IPS-NIHi7 (cell line): ENCODE measurements around the gene CLIP1.

Experiments
- DNase-seq: peaks from one replicate; pipeline ENCODE4 v3.0.0; 2012; ENCODE audit warnings: mixed read lengths; ENCODE audit errors: extremely low spot score

The CLIP1 gene

DNA sequence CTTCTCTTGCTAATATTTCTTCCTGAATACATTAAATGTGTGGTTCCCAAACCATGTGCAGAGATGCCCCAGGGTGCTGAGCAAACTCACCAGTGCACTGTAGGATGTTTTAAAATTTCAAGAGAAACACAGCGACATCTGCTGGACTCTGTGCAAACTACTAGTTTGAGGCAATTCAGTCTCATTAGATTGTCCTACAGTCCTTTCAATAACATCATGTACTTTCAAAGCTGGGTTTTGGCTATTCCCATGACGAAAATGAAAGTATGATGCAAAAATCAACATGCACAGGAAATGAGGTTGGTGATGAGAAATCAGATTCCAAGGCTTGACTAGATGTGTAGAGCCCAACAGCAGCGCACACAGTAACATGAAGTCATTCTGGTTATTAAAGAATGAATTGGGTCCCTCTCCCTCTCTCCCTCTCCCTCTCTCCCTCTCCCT lies 66.3 kb downstream of the CLIP1 start:
- DNase-seq: peak; percentile 46

DNA sequence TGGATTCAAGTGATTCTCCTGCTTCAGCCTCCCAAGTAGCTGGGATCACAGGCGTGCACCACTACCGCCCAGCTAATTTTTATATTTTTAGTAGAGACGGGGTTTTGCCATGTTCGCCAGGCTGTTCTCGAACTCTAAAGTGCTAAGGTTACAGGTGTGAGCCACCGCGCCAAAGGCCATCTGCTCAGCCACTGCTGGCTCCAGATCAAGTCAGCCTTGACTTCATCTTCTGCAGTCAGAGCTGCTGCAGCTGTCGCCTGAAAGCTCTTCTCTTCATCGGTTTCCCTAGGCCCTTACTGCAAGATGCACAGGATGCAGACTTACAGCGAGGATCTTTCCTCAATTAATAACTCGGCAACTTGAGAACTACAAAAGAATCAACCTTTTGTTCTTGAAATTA lies 66.8 kb downstream of the CLIP1 start:
- no peak for DNase-seq

DNA sequence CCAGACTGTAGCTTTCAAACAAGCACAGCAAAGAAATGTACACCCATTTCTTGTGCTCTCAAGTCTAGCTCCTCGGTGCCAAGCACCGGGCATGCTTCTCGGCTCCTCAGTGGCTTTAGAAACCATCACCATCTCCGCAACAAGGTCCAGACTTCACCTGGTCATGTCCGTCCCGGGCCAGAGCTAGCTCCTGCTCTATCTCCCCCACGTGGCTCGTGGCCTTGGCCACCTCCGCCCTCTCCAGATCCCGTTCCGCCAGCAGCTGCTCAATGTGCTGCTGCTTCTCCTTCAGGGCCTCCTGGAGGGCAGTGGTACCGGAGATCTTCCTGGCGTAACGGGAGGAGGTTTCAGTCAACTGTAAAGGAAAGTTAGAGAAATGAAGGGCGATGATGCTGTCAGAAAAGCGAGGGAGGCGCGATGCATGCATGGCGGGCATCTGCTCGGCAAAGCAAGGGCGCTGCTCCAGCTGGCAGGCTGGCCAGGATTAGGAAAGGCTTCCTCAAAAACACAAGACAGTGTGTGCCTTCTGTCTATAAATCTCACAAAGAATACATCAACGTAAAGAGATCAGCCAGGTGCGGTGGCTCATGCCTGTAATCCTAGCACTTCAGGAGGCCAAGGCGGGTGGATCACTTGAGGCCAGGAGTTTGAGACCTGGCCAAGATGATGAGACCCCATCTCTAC lies 67.4 kb downstream of the CLIP1 start:
- no peak for DNase-seq

DNA sequence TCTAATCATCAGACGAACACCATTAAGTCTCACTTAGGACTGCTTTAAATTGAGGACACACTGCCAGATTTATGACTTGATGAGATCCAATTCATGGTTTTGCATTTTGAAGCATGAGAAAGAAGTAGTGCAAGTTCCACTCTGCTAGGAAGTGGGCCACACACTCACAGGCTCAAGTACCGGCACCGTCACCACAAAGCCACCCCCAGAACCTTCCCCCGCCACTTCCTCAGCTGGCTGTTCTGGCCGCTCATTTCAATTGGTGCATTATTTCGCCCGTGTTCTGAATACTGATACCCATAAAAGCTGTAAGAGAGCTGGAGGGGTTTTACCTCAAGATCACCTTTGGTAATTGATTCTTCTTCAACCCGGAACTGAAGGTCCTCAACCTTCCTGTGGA lies 70.1 kb downstream of the CLIP1 start:
- DNase-seq: no peak

DNA sequence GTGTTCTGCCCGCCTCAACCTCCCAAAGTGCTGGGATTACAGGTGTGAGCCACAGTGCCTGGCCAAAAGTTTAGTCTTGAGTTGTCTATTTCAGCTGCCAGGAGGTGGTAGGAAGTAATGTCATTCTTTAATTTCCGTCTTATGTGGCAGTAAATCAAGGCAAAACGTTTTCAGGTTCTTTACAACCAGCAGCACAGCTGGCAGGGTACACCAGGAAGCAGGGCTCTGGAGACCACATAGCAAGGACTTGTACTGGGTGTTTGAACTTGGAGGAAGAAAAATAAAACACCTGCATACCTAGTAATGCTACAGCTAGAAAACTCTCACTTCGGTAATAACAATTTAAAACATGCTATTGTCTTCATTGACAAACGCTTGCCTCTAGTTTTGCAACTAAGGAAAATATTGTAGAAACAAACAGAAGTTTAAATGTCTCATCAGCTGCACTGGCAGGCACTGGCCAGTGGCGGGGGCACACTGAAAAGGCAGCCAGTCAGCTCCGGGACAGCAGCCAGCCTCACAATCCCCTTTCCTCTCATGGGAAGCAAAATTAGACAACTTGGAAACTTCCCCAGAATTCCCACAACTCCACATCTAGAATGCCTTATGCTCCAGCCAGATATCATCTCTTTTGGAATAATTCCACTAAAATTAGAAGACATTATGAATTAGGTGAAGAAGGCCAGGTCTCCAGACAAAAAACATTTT lies 72.2 kb downstream of the CLIP1 start:
- DNase-seq: no peak

DNA sequence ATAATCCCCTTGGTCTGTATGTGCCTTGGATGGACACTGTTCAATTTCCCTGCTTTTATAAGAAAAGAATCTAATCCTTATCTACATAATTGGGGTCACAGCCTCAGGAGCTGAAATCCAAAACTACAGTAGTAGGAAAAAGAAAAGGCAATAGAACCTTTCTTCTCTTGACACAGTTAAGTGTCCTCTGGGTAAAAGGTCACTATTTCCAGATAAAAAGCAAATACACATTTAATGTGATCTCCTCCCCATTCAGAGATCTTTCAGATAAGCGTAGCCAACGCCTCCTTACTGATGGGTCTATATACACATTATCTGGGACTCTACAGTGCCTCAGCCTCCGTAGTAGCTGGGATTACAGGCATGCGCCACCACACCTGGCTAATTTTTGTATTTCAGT lies 73.4 kb downstream of the CLIP1 start:
- no peak for DNase-seq

DNA sequence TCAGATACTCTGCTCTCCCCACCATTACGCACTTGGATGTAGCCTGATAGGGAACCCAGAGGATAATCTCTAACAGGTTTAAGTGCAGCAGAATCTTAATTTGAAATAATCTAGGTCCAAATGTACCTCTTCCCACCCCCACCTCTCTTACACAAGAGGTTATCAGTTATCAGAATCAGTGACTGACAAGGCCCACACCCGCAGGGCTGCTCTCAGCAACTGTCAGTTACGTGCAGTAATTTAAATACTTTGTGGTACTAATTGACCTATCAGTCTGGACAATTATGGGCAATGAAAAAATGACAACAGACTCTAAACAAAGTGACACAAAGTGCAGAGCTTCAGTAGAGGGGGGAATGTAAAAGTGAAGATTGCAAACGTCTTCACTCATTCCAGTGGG lies 74.0 kb downstream of the CLIP1 start:
- no peak for DNase-seq

DNA sequence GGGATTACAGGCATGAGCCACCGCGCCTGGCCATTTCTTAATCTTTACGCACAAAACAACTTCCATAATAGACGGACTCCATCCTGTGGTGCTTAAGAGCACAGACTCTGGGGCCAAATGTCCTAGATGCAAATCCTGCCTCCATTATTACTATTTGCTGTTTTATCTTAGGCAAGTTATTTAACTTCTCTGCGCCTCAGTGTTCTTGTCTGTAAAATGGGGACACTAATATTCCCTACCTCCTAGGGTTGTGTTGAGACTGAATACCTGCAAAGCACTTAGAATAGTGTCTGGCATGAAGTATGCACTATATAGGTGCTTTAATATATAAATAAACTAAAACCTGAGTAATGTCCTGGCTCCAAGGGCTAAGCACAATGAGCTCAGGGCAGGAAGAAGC lies 76.4 kb downstream of the CLIP1 start:
- DNase-seq: no peak

DNA sequence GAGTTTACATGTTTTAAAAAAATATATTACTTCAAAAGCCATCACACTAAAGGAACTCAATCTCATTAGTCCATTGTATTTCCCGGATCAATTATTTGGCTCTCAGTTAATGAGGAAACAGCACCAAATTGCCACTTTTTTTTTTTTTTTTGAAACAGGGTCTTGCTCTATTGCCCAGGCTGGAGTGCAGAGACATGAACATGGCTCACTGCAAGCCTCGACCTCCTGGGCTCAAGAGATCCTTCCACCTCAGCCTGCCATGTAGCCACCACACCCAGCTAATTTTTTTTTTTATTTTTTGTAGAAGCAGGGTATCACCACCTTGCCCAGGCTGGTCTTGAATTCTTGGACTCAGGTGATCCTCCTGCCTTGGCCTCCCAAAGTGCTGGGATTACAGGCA lies 77.4 kb downstream of the CLIP1 start:
- no peak for DNase-seq

DNA sequence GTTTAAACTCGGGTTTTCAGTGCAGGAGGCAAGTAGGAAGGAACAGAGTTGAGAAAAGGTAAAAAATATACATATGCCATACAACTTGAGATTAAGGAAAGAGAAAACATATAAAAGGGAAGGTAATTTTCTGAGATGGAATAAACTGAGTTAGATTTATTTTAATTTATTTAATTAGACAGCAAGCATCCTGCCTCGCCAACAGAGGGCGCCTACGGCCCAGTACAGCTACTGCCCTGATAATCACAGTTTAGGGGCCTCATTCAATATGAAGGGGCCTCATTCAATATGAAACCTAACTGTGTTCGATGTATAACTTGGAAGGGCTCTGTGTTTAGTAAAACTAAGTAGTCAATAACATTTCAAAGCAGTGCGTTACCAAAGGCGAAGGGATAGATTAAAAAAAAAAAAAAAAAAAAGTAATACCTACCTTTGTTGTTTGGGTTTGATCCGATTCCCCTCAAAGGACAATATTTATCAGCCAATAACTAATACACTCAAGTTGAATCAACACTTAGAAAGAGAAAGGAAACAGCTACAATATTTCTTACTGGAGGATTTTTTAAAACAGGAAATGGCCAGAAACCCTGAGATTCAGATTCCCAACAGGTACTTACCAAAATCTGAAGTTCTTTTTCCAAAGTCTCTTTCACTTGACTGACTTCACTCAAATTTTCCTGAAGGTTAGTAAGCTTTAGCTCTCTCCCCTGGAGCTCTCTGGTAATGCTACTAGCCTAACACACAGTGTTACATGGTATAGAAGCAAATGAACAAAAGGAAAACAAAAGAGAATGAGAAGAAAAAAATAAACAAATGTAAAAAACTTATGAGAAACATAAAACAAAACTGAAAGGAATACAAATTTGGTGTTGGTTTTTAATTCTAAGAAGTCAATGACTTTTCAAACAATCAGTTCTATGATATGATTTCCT lies 86.2 kb downstream of the CLIP1 start:
- peak; percentile 68 for DNase-seq

DNA sequence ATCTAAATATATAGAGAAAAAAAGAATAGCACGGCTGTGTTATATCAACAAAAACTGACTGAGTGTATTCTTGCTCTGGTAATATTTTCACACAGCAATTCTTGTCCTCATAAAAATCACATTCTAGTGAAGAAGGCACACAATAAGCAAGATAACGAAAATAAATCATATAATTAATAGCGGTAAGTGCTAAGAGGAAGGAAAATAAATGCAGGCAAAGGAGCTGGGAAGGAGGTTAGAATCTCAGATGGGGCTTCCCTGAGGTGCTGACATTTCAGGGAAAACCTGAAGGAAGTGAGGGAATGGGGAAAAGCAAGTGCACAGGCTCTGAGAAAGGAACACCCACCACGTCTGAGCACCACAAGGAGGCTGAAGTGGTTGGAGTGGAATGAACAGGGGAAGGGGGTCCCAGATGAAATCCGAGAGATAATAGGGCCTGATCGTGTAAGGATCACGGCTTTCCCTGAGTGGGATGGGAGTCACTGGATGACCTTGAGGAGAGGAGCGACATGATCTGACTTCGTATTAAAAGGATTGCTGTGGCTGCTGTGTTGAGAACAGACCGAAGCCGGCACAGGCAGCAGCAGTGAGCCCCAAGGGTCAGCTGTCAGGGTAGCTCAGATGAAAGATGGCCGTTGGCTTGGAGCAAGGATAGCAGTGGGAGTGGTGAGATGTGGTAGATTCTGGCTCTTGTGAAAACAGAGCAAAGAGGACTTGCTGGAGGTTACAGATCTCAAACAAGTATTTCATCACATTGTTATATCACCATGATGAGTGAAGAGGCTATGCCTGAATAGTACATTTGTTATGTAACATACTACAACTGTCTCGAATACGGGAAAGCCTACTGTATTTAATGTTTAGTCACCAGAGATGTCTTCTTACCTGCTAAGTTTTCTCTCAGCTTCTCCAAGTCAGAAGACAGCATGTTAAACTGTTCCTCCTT lies 89.1 kb downstream of the CLIP1 start:
- no peak for DNase-seq

DNA sequence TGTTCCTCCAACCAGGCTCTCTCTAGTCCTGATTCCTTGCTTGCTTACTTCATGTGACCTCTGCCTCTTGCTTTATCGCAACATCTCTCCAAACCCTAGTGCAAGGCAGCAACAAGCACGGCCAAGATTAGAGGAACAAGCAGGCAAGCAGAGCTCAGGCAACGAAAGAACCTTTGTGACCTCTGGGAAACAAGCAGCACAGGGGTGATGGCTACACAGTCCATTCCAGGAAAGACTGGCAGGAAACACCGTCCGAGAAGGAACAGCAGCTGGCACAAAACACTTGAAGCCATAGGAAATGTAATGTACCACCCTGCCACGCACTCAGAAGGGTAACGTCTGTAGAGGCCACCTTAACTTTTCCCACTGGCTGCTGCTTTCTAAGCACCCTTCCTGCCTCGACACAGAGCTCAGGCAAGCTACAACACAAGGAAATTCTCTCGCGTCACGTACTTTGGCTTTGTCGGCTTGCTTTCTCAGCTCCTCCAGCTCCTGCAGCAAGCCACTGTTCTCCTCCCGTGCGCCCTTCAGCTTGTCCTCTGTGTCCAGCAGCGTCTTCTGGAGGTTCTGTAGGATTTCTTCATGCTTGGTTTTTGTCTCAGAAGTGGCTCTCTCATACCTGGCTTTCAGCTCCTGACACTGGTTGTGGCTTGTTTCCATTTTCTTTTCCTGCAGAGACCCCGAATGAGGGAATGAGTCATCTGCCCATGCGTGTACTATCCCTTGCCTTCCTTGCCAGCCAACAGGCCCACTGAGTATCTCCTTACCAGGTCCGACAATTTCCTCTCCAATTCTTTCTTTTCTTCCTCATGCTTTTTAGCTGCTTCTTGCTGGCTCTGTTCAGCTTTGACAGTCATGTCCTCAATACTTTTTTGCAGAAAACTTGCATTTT lies 94.7 kb downstream of the CLIP1 start:
- DNase-seq: no peak

DNA sequence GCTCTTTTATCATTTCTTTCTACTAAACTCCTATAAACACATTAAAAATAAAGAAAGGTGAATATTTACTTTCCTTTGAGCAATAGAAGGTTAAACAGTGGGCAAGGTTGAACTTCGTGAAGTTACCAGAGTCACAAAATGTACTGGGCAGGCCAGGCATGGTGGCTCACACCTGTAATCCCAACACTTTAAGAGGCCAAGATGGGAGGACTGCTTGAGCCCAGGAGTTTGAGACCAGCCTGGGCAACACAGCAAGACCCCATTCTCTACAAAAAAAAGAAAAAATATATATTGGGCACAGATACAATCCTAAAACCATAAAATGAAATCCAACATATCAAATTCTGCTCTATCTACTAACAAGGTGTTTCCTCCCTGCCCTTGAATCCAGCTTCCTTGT lies 95.5 kb downstream of the CLIP1 start:
- DNase-seq: no peak

DNA sequence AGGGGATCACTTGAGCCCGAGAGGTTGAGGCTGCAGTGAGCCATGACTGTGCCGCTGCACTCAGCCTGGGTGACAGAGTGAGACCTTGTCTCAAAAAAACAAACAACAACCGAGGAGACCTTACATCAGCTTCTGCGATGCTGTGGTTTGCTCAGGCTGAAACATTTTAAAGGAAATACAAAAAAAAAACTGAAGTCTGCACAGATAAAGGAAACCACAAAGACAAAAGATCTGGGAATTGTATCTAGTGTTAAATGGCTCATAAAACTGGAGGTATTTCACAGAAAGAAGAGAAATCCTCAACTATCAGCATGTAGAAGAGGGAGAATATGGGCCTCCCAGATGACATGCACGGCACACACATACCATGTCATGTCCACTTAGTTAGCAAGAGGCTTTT lies 95.9 kb downstream of the CLIP1 start:
- DNase-seq: no peak

DNA sequence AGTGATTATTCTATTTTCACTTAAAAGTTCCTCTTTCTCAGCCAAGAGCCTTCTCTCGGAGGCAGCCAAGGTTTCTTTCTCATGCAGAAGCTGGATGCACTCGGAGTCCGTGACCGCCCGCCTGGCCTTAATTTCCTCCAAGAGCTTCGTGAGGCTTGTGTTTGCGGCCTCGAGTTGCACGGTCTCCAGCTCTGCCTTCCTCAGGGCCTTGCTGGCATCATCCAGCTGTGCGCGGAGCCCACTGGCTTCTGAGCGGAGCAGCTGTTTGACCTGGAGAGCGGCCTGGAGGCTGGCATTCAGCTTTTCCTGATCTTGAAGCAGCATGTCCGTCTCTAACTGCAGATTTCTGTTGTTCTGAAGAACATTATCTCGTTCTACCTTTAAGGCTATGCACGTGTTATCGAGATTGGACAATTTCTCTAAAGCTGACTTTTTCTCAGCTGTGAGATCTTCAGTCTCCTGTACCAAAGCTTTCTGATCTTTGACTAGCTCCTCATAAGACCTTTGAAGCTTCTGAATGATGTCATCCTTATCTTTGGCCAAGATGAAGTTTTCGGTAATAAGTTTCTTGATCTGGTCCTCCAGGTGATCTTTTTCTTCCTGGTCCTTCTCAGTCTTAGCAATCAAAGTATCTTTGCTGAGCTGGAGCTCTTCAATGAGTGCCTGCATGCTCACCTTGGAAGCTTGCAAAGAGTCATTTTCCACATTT lies 99.0 kb downstream of the CLIP1 start:
- DNase-seq: no peak

DNA sequence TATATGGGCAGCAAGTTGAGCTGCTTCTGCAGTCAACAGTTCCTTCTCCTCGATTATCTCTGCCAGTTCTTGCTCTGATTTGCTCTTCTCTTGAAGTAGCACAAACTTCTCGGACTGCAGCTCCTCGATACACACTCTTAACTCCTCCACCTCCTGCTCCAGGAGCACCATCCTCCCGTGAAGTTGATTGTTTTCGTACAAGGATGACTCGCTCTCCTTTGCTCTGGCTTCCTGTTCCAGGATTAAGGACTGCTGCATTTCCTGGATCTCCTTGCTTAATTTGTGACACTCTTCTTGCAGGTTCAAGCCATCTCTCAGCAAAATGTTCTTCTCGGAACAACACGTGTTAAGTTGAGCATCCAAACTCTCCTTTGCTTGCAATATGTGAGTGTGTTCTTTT lies 100.0 kb downstream of the CLIP1 start:
- no peak for DNase-seq

DNA sequence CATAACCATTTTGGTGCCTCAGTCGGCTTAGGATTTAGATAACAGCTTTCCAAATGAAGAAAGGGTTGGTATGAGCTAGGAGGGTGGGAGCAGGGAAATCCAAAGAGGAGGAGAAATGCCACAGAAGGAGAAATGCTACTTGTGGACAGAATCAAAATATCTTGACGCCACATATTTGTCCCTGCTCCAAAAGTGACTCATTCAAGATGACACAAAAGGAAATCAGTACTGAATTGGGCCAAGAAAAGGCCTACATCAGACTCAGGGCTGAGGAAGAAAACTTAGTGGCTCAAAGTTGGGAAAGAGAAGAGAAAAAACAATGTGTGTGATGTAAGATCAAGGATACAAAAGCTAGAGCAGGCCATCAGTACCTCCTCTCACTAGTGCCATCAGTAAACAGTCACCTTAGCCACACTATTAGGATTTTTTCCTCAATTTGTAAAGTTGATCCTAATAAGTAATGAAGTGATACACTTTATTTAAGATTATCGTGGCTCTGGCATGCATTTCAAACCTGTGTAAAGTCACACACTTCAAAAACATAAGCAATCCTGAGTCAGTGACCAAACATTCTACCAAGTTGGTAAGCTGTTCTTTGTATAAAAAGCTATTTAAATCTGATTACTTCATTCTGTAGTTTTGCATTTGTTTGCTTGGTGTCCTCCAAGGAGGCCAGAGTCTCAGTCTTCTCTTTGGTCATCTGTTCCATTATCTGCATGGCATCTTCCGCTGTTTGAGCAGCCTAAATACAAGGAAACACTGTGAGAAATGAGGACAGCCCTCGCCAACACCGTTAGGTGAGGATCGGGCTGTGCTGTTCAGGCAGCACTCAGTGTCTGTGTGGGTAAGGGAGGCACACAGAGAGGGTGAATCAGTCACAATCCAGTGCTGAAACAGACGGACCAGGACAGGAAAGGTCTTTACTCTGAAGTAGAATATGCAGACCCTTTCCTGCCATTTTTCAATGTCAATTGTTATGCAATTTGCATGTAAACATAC lies 103.6 kb downstream of the CLIP1 start:
- no peak for DNase-seq

DNA sequence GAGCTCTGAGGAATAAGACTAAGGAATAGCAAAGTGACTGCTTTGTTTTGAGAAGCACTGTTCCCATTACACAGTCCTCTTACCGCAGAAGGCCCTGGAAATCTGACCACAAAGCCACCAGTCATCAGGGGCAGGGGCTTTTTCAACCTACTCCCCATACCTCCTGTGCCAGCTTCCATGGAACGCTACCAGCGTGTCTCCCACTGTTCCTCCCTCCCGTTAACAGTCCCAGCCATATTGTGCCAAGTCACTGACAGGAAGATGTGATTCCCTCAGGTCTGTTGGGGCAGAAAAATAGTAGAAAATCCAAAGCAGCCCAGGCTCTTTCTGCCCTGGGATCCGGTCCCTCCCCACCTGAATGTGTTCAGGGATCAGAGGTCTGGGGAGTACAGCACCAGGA lies 109.5 kb downstream of the CLIP1 start:
- no peak for DNase-seq
